ENCODE results near the gene TULP4.

GRCh38 chr6:158459726-158460125 is 147.5 kb downstream of the TULP4 start:
- TF ChIP-seq YY1 (IDR thresholded peaks at IDR 0.05; ENCODE audit: insufficient read depth, insufficient read length), result no peak
- no peak for TF ChIP-seq ZNF274 (IDR thresholded peaks at IDR 0.05; ENCODE audit: low read depth, low read length)

All from NT2/D1 (cell line).